GM19328 (cell line): Measurements from ENCODE around the gene LDLRAD3.

Experiments used
- ATAC-seq: cut with Tn5 transposase; IDR thresholded peaks from one replicate; pipeline ENCODE4 v1.9.1; 2021; ENCODE audit warnings: mild to moderate bottlenecking, moderate library complexity; ENCODE audit not compliant: unreplicated experiment

The LDLRAD3 gene

GRCh38 chr11:36229091-36229705, 285.3 kb downstream of the LDLRAD3 start:
- ATAC-seq: no peak

- no peak for ATAC-seq
Measured at GRCh38 chr11:36230779-36231699, 287.2 kb downstream of the LDLRAD3 start.

- ATAC-seq: no peak
Measured at GRCh38 chr11:36233204-36233603, 289.3 kb downstream of the LDLRAD3 start.

- ATAC-seq: no peak
Measured at GRCh38 chr11:36234825-36235224, 291.0 kb downstream of the LDLRAD3 start.

GRCh38 chr11:36235750-36236149, 291.9 kb downstream of the LDLRAD3 start:
- ATAC-seq: no peak

- no peak for ATAC-seq
Measured at GRCh38 chr11:36237391-36237790, 293.5 kb downstream of the LDLRAD3 start.

DNA sequence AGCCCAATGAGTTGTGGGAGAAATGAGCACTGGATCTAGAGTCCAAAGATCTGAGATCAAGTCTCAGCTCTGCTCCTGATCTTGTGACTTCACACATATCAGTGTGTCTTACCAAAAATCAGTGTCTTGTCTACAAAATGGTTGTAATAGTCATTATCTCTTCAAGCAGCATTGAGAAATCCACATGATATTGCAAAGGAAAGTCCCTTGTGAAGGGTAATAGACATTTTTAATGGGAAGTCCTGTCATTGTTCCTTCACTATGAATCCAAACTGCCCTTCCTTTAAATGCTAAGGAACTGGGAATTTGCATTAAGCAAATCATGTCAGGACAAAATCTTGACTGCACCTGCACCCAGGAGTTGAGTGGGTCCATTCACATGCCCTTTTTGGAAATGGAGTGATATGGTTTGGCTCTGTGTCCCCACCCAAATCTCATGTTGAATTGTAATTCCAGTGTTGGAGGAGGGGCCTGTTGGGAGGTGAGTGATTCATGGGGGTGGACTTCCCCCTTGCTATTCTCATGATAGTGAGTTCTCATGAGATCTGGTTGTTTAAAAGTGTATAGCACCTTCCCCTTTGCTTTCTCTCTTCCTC, 294.3 kb downstream of the LDLRAD3 start:
- no peak for ATAC-seq

DNA sequence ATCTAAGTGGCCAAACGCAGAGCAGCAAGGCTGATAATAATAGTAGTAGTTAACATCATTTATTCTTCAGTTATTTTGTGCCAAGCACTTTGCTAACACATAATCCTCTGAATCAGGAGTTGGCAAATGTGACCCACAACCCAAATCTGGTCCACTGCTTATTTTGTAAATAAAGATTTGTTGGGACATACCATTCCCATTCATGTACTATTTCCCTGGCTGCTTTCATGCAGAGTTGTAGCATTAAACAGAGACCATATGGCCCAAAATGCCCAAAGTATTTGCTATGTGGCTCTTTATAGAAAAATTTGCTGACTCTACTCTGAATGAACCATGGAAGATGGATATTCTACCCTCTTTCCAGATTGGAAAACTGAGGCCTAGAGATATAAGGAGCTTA, 295.0 kb downstream of the LDLRAD3 start:
- ATAC-seq: no peak

DNA sequence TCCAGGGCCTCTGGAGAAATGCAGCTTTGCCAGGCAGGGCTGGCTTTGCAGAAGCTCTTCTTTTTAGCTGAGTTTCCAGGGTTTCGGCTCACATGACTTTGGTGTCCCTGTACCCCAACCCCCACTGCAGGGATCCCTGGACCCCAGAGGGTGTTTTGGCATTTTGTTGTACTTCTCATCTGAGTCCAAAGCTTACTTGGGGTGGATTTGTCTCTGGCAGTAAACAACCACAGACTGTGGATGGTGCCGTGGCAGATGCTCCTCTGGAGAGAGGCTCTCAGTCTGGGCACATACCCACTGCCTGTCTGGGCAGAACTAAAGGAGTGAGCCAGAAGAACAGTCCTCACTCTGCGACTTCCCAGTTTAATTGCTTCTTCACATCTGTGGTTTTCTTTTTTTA, 295.8 kb downstream of the LDLRAD3 start:
- no peak for ATAC-seq

GRCh38 chr11:36240173-36240572, 296.3 kb downstream of the LDLRAD3 start:
- ATAC-seq: no peak

GRCh38 chr11:36240801-36241200, 296.9 kb downstream of the LDLRAD3 start:
- ATAC-seq: no peak

GRCh38 chr11:36241497-36241896, 297.6 kb downstream of the LDLRAD3 start:
- no peak for ATAC-seq

GRCh38 chr11:36243641-36244040, 299.8 kb downstream of the LDLRAD3 start:
- no peak for ATAC-seq

- ATAC-seq: no peak
Measured at GRCh38 chr11:36247493-36247892, 303.6 kb downstream of the LDLRAD3 start.

GRCh38 chr11:36248436-36248835, 304.6 kb downstream of the LDLRAD3 start:
- no peak for ATAC-seq

DNA sequence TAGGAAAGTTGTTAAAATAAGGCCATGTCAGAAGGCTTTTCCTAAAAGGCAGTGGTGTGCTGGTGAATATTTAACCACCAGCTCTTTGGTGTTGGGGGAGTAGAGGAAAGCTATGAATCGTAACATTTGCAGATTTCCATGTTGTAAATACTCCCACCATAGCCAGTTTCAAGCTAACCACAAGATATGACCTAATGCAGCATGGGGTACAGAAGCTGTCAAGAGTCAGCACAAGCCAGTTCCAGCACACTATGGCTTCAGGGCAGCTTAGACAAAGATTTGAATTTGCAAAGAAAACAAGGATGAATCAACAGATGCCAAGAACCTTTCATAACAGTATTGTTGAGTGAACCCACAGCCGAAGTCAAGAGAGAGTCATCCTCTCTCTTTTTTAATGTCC, 305.4 kb downstream of the LDLRAD3 start:
- no peak for ATAC-seq

DNA sequence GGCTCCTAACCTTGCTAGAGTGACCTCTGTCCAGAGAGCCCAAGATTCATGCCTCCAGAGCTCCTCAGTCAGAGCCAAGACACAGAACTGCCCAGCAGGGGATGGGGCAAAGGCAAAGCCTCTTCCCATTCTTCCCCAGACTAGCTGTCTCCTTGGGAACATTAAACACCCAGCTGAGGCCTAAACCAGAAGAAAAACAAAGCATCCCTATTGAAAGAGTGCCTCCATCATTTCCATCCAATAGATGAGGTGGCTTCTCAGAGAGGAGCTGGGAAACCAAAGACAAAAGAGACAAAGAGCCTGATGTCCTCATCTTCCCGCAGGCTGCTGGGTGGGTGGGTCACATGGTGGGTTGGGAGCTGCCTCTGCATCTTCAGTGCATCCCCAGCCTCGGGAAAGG, 308.0 kb downstream of the LDLRAD3 start:
- no peak for ATAC-seq

DNA sequence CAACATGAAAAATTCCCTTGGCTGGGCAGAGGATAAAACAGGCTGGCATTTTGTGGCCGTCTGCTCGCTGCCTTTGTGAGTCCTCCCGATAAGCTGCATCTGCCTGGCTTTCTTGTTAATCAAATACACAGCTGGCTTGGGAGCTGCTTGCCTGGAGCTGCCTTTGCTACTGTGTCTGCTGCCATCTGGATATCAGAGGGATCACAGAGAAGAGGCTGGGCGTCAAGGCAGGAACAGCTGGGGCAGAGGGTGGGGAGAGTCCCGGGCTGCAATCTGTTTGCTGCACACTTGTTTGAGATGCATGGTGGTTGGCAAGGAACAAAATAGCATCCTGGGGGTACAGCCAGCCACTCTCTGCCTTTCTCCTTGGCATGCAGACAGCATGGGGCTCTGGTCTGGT, 309.4 kb downstream of the LDLRAD3 start:
- ATAC-seq: no peak

GRCh38 chr11:36254713-36255112, 310.9 kb downstream of the LDLRAD3 start:
- no peak for ATAC-seq

DNA sequence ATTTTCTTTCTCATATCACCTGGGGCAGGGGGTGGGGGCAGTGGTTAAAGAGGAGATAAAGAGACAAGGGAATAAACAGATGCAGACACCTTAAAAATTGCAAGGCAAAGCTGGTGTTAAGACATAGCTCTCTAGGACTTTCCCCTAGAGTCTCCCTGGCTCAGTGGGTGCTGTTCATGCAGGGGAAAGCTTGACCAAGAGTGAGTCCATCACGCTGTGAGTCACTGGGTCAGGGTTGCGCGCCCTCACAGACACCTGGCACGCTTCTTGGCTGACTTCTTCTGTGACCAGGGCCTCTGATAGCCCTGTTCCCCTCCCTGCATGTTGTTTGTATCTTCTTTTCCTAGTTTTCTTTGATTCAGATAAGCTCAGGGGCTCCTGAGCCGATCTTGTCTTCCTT, 313.5 kb downstream of the LDLRAD3 start:
- ATAC-seq: no peak

GRCh38 chr11:36258730-36259360, 315.0 kb downstream of the LDLRAD3 start:
- ATAC-seq: no peak
